GM20000 (cell line): ENCODE results near the gene FGF9.

Source experiments
- DNase-seq: peaks from one replicate; pipeline ENCODE4 v3.0.0; 2012; ENCODE audit warnings: low spot score
- TF ChIP-seq, protein P1 (sequence below): IDR thresholded peaks from 2 replicates; pipeline ENCODE4 v1.5.1; 2012; ENCODE audit warnings: mild to moderate bottlenecking, control low read depth; ENCODE audit errors: extremely low read depth, missing control alignments

FGF9 gene

DNA sequence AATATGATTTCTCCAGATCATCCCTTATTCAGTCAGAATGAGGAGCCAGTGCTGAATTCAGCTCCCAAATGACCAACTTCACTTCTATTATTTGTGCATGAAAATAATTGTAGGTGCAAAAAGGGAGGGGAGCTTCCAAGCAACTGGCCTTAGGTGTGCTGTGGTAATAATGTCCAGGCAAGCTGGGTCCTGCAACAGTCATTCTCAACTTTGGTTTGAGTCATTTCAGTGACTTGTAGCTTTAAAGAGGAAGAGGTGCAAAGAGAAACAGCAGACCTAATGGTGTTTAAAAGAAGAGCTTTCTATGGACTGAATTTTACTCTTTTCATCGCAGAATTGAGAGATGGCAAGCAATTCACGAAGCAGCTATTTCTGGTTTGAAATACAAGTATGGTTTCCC, 29.2 kb upstream of the FGF9 start:
- TF ChIP-seq, protein P1, sequence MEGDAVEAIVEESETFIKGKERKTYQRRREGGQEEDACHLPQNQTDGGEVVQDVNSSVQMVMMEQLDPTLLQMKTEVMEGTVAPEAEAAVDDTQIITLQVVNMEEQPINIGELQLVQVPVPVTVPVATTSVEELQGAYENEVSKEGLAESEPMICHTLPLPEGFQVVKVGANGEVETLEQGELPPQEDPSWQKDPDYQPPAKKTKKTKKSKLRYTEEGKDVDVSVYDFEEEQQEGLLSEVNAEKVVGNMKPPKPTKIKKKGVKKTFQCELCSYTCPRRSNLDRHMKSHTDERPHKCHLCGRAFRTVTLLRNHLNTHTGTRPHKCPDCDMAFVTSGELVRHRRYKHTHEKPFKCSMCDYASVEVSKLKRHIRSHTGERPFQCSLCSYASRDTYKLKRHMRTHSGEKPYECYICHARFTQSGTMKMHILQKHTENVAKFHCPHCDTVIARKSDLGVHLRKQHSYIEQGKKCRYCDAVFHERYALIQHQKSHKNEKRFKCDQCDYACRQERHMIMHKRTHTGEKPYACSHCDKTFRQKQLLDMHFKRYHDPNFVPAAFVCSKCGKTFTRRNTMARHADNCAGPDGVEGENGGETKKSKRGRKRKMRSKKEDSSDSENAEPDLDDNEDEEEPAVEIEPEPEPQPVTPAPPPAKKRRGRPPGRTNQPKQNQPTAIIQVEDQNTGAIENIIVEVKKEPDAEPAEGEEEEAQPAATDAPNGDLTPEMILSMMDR: no peak
- DNase-seq: no peak

DNA sequence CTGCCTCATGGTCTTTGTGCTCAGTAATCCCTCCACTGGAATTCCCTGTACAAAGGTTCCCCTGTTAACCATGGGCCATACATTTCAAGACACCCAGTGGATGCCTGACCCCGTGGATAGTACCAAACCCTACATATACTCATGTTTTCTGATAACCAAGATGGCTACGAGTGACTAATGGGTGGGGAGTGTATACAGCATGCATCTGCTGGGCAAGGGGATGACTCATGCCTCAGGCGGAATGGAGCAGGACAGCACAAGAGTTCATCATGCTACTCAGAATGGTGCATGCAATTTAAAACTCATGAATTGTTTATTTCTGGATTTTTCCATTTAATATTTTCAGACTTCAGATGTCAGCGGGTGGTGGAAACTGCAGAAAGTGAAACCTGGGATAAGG, 13.3 kb upstream of the FGF9 start:
- DNase-seq: no peak
- TF ChIP-seq, protein P1: no peak

DNA sequence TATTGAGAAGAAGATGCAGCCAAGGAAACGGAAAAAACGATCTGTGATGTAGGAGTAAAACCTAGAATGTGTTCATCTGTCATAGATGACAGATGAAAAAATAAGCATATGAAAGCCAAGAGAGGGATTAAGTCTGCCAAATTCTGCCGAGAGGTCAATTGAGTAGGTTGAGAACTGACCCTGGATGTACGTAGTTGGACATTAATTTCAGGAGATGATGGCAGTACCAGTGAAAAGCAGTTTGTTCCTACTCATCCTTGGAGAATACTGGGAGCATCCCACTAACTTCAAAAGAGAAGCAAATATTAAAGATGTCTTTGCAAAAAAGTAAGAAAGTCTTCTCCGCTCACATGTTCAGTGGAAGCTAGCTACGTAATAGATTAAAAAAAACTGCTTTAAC, 11.8 kb upstream of the FGF9 start:
- no peak for DNase-seq
- TF ChIP-seq, protein P1: no peak

DNA sequence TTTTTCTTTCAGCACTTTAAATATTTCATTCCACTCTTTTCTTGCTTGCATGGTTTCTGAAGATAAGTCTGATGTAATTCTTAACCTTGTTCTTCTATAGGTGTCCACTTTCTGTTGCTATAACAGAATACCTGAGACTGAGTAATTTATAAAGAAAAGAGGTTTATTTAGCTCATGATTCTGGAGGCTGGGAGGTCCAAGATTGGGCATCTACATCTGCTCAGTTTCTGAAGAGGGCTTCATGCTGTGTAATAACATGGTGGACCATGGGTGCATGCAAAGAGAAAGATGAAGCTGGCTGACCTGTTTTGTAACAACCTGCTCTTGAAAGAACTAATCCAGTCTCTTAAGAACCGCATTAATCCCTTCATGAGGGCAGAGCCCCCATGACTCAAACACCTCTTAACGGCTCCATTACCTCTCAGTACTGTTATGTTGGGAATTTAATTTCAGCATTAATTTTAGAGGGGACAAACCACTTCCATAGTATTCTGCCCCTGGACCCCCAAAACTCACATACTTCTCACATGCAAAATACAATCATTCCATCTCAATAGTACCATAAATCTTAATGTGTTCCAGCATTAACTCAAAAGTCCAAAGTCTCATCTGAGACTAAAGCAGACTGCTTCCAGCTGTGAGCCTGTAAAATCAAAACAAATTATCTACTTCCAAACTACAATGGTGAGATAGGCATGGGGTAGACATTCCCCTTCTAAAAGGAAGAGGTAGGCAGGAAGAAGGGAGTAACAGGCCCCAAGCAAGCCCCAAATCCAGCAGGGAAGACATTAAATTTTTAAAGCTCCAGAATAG, 9.6 kb upstream of the FGF9 start:
- DNase-seq: no peak
- TF ChIP-seq, protein P1: no peak

DNA sequence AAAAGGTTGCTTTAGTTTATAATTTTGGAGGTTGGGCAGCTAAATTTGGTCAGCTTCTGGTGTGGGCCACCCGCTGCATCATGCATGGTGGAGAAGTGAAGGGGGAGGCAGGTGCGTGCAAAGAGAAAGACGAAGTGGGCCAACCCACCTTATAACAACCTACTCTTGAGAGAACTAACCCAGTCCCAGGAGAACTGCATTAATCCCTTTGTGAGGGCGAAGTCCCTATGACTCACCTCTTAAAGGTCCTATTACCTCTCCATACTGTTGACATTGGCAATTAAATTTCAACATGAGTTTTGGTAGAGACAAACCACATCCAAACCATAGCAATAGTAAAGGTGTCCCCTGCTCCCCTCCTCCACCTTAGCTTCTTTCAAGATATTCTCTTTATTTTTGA, 7.7 kb upstream of the FGF9 start:
- TF ChIP-seq, protein P1: no peak
- no peak for DNase-seq

DNA sequence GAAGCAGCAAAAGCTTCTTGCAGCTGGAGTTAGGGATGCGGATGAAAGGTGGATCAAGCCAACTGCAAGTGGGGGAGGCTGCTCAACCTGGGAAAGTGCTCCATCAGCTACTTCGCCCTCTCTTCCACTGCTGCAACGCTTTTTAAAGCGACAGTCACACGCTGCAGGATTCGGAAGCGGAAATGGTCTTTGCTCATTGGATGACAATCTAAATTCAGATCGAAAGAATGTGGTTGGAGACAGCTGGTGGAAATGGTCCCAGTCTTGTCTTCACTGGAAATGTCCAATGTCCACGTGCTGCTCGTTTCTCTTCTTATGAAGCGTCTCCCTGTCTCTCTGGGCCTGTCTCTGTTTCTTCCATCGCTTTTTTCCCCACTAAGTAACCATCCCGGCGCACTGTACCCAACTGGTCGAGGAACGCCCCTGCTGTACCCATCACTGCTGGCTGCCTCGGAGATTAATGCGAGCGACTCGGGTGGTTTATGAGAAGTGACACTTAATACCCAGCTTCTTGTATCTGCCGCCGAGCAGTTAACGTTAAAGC, 2.1 kb upstream of the FGF9 start:
- no peak for DNase-seq
- TF ChIP-seq, protein P1: no peak

DNA sequence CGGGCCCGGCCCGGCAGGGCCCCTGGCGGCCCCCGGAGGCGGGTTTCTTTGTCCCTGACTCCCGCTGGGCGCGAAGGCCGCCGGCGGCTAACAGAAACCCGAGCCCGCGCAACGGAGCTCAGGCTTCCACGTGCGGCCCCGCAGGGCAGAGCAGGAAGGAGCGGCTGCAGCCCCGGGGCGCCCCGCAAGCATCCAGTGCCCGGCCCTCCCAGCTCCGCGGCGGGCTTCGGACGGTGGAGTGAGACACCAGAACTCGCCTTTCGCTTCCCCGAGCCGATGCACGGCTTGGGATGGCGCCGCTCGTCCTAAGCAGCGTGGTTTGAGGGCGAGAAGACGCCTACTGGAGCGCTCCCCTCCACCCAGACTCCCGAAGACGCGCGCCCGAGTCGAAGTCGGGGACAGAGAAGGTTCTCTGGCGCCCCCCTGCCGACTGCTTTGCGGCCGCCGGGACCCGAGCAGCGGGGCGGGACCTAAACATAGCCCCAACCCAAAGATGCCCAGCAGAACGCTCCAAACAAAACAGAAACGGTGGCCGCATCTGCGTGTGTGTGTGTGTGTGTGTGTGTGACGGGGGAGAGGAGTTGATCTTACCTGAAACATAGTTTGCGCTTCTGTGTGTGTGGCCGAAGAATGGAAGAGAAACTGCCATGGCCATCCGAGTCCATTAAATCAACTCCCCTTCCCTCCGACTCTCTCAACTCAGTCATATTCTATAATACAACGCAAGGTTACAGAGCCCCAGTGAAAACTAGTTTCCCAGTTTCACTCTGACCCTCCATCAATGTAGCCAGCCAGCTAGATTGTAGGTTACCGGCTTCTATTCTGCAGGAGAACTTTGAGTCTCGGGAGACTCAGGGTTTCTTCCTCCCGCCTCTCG, 629 bp upstream of the FGF9 start:
- DNase-seq: peak; percentile 87

More for the DNA sequence above, 629 bp upstream of the FGF9 start:
- TF ChIP-seq, protein P1: peak; percentile 41
